ENCODE data around the gene HS2ST1.

DNA sequence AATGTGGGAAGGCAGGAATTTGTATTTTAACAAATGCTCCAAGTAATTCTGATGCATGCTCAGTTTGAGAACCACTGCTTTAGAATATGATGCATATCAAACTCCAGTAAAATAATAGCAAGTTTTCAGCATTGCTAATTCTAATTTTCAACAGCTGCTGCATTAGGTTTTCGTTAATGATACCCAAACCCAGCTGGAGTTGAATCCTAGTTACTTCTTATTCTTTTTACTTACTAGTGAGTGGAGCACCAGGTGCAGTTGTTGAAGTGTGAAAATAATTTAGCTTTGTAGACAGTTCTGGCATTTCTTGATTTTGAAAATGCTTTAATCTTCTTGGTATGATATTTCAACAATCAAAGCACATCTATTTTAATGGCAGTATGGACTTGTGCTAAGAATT, 138.5 kb downstream of the HS2ST1 start:
- no peak for TF ChIP-seq CTCF (IDR thresholded peaks at IDR 0.05)
- no peak for TF ChIP-seq POLR2A (IDR thresholded peaks at IDR 0.05)

Measured in thyroid gland (tissue), 4 donors.